ENCODE measurements around the gene AUTS2.

Gene AUTS2

DNA sequence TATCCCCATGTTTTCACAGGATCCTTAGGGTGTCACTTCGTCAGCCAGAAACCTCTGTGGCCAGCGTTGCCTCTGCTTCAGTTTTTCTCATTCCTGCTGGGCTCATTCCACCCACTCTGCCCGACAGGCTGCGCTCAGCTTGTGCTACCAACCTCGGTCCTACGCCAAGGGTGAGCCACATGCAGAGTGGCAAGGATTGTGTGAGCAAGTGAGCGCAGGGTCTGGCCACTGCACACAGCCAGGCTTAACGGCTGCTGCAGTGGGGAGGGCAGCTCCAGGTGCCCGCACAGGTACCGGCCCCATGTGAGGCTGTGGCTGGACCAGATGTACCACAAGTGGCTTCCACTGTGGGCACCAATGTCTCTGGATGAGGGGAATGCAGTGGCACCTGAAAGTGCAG is 329.2 kb downstream of the AUTS2 start:
- in situ Hi-C loops (cut with MboI; ENCODE audit: low pct_unique_long_range_greater_than_20kb, low sequenced_read_pairs): no loop called here
- no peak for DNase-seq

DNA sequence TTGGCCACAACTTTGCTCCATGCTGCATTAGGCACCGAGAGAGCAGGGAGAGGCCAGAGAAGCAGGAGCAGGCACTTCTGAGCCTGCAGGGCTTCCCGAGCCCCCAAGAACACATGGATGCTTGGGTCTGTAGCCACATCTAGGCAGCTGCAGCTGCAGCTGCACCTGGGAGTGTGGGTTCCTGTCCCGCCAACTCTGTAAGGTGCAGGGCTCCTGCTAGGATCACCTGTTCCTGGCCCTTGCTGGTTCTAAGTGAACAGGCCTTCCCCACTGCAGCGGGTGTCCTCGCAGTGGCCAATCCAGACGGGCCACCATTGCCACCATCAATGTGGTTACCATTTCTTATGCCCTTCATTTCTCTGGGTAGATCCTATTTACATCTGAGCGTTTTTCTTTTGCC is 330.3 kb downstream of the AUTS2 start:
- in situ Hi-C loops (cut with MboI; ENCODE audit: low pct_unique_long_range_greater_than_20kb, low sequenced_read_pairs): no loop called here
- DNase-seq: no peak

DNA sequence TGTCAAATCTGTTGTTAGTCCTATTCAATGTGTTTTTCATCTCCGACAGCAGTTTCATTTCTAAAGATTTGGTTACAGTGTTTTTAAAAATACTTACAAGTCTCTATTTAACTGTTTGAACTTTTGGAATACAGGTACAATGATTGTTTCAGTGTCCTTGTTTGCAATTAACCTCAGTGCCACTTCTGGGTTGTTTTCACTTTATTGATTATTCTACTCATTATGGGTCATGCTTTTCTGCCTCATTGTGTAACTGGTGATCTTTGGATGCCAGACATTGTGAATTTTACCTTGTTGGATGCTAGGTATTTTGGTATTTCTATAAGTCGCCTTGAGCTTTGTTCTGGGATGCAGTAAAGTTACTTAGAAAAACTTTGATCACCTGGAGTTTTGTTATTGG is 331.3 kb downstream of the AUTS2 start:
- in situ Hi-C loops (cut with MboI; ENCODE audit: low pct_unique_long_range_greater_than_20kb, low sequenced_read_pairs): no loop called here
- no peak for DNase-seq

DNA sequence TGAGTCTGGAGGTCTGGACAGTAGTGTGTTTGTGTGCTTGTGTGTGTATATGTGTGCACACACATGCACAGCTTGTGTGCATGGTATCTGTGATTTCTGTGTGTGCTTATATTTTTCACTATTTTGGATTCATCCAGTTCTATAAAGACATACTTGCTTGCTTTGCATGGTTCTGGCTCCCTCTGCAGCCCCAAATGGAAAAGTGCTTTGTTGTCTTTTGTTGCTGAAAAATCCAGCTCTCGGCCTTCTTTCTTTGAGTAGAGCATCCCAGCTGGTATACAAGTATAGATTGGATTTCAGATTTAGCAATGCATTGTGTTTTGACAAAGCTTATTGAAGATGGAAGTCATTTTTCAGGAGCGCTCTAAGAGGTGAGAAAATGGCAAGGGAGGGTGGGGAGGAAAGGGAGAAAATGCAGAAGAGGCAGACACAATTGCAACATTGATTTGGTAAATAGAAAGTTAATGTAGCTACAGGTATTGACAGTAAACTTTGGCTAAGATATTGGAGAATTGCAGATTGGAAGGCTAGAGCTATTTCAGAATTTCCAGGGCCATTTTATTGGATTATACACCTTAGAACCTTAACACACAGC is 333.9 kb downstream of the AUTS2 start:
- peak; percentile 7 for DNase-seq
- in situ Hi-C loops (cut with MboI; ENCODE audit: low pct_unique_long_range_greater_than_20kb, low sequenced_read_pairs): no loop called here

DNA sequence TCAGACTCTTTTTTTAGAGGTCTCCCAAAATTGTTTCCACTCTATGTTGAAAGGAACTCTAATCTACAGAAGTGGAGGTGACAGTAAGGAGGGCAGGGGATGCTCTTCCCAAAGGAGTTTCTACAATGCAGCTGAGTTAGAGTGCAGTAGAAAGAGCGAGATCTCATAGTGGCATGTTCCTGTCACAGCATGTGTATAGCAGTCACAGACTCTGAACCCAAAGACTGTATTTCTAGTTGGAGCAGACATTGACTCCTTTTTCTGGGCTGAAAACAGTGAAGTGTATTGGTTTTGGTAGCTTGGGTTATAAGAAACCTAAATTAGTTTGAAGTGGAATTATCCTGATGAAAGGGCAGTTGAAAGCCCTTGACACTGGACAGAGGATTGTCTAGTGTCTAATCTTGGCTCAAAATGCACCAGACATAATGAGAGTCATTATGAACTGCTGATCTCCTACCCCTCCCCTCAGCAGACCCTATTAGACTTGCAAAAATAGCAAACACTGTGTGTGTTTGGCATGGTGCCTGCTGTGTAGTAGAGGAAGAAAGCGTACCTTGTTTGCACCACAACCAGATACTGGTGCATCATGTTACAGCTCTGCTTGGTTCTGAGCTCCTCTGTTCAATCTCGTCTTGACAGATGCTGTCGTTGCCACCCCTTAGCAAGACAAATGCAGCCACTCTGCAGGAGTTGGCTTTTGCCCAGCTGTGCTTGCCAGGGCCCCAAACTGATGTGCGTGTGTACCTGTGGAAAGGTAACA is 336.0 kb downstream of the AUTS2 start:
- DNase-seq: no peak
- in situ Hi-C loops (cut with MboI; ENCODE audit: low pct_unique_long_range_greater_than_20kb, low sequenced_read_pairs): no loop called here

DNA sequence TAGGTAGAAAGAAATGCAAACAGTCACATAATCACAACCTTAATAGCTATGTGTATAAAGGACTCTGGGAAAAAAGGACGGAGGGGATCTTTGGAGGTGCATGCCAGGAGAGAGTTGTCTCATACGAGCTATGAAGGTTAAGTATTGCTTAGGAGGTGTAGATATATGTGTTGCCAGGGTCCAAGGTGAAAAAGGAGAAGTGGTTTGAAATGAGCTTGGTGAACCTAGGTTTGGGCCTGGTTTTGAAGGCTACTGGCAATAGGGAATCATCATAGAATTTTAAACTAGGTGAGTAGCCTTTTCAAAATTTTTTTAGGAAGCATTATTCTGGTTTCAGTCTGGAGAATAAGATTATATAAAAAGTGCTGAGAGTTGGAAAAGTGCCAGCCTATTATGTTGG is 336.8 kb downstream of the AUTS2 start:
- in situ Hi-C loops (cut with MboI; ENCODE audit: low pct_unique_long_range_greater_than_20kb, low sequenced_read_pairs): no loop called here
- no peak for DNase-seq

DNA sequence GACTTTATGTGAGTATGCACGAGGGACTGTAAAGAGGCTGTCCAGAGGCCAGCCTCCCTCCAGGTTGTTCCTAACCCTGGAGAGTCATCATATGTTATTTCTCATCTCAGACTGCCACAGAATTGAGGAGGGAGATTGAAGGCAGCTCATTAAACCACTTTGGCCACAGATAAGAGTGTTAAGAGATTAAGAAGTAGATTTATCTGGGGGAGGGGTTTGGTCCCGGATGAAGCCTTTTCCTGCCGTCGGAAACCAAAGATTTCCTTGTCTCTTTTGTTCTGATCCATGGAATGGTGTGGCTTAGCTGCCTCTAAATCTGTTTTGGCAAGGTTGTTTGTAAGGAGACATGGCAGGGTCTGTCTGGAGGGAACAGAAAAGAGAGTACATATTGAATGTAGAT is 338.8 kb downstream of the AUTS2 start:
- no peak for DNase-seq
- in situ Hi-C loops (cut with MboI; ENCODE audit: low pct_unique_long_range_greater_than_20kb, low sequenced_read_pairs): no loop called here

DNA sequence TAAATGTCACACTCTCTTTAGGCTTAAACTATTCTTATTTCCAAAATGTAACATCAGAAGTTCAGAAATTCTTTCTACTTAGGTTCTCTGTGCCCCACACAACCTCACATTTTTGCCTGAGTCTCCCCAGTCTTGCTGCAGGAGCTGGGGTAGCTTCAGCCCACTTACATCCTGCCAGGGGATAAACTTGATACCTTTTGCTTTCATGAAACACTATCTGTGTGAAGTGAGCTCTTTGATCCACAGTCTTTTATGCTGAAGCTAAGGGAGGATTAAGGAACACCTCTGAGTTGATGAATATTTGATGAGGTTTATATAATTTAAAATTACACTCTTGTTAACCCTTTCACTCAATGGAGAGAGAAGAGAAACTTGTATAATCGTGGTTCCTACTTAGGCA is 341.0 kb downstream of the AUTS2 start:
- DNase-seq: no peak
- in situ Hi-C loops (cut with MboI; ENCODE audit: low pct_unique_long_range_greater_than_20kb, low sequenced_read_pairs): no loop called here

DNA sequence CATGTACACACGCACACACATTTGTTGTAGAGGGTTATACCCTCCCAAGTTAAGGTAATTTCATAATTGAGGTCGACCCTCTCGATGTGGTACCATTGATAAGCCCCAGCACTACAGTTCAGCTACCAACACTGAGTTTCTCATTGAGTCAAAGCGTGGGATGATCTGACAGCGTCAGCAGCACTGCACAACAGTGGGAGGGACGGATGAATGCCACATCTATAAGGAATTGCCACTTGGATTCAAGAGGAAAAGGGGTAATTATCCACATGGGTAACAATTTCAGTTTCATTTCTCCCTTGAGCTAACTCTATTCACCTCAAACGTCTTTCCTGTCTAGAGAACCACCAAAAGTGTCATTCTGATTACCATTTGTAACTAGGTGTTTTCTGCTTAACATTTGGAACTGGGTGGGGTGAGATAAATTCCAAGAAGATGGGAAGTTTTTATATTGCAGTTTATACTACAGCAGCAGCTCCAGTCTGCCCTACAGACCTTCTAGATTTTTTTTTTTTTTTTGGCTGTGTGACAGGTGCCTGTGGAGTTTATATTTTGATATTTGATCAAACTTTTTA is 342.9 kb downstream of the AUTS2 start:
- in situ Hi-C loops (cut with MboI; ENCODE audit: low pct_unique_long_range_greater_than_20kb, low sequenced_read_pairs): no loop called here
- DNase-seq: no peak

DNA sequence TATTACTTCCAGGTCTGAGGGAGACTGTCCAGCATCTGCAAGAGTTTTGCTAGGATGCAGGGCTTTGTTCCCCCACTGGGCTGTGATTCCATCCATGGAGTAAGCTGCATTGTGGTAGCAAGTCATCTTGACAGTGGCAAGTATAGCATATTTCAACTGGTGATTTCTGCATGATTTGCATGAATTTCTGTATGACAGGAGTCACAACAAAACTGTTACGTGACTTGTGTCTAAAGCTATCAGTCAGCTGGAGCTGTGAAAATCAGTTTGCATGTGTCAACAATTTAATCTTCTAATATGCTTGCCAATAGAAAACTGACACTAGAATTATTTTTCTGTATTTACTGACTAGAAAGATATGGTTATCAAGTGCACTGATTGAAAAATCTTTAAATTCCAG is 344.3 kb downstream of the AUTS2 start:
- DNase-seq: no peak
- in situ Hi-C loops (cut with MboI; ENCODE audit: low pct_unique_long_range_greater_than_20kb, low sequenced_read_pairs): no loop called here

DNA sequence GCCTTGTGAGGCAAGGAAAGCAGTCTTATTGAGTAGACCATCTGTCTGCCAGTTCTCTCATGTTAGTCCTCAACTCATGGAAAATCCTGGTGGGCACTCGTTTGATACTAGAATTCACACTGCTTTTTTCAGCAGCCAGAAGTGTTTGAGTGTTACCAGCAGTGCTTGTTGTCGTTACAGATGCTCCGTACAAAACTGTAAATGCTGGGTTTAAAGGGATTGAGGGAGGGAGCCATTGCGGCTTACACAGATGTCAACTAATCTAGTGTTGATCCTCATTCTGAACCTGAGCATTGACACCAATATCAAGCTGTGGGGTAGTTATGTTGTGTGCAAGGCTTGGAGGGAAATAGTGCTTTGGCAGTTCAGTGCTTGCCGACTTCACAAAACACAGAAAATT is 348.6 kb downstream of the AUTS2 start:
- DNase-seq: no peak
- in situ Hi-C loops (cut with MboI; ENCODE audit: low pct_unique_long_range_greater_than_20kb, low sequenced_read_pairs): no loop called here

DNA sequence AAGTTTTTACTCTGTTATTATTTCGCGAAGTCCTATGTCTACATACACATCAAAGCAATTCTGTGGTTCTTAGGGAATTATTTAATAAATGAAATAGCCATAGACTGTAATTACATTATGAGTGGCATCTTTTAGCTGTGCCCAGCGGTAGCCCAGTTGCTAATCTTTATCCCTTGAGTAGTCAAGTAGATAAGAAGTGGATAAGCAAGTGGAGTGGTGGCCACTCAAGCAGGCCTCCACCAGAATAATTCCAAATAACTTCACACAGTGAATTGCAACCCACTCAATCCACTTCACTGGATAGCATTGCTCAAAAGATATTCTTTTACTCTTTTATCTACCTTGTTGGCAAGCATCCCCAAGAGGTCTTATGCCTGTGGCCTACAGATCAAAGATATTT is 349.7 kb downstream of the AUTS2 start:
- in situ Hi-C loops (cut with MboI; ENCODE audit: low pct_unique_long_range_greater_than_20kb, low sequenced_read_pairs): no loop called here
- DNase-seq: no peak

DNA sequence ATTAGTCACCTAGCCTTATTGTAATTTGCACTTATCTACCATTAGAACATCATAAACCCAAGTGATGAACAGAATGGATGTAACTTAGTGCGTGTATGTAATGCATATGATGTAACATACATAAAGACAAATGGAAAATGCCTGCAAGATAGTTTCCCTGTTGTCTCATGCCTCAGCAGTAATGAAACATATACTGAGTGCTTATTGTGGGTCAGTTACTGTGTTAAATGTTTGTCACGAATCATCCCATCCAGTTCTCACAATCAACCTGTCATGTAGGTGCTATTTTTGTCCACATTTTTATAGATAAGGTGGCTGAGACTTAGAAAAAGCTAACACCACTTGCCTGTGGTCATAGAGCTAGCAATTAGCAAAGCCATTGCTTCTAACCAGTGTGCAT is 350.8 kb downstream of the AUTS2 start:
- DNase-seq: no peak
- in situ Hi-C loops (cut with MboI; ENCODE audit: low pct_unique_long_range_greater_than_20kb, low sequenced_read_pairs): no loop called here

DNA sequence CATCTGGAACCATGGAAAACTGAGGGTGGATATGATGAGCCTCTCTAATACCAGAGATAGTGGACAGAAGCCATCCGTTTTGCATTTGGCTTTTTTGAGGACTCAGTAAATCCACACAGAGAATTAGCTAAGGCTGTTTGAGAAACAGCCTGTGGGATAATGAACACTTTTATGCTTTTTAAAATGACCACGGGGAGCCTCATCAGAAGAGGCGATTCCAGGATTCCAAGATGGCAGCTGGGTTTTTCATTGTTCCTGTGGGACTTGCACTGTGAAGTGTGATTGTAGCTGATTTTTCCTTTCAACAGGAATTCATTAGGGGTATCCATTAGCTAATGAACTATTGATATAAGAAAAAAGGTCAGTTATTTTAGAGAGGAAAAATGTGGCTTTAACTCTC is 353.2 kb downstream of the AUTS2 start:
- no peak for DNase-seq
- in situ Hi-C loops (cut with MboI; ENCODE audit: low pct_unique_long_range_greater_than_20kb, low sequenced_read_pairs): no loop called here

DNA sequence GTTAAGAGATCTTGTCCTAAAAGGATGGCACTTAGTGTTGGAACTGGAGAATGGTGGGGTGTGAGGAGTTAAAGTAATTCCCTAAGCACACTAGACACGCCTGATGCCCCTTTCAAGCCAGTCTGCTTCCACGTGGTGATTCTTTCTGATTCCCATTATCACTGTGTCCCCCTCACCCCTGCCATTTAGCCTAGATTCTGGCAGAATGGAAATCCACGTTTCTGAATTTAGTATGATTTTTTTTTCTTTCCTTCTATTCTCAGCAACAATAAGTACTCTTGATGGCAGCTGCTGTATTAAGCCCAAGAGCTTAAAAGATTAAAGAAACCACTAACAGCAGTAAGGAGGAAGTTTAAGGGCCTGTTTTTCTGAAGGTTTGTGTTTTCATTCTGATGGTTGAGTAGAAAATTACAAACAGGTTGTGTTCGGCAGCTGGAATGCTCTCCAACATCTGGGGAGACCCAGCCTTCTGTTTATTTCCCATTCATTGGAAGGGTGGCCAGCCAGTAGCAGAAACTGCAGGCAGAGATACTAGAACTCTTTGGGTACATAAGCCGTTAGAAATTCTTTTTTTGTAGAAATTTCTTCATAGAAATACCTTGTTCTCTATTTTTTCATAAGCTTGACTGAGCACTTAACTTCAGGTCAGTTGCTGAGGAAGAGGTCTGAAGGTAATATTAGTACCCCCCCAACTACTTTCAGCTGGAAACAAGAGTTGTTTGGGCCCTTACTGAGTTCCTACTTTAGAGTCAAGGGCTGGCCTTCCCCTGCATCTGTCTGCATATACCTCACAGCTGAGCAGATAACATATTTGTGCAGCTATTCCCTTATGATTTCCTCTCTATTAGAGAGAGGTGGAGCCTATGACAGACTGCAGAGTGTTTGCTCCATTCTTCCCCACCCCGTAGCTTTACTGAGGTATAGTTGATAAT is 355.1 kb downstream of the AUTS2 start:
- in situ Hi-C loops (cut with MboI; ENCODE audit: low pct_unique_long_range_greater_than_20kb, low sequenced_read_pairs): no loop called here
- DNase-seq: no peak

DNA sequence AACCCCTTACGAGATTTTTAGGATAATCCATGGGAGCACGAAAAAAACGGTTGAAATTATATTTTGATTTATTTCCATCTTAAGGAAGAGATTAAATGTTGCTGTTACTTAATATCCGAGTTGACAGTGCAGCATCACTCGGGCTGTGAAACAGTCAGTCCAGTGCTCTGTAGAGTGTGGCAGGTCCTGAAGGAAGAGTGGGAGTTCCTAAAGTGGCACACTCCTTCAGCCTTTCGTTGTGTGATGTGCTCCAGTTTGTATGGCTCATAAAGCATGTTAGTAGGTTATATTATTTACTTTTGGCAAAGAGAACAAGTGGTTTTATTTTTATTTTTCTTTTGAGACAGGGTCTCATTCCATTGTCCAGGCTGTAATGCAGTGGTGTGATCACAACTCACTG is 358.3 kb downstream of the AUTS2 start:
- DNase-seq: no peak
- in situ Hi-C loops (cut with MboI; ENCODE audit: low pct_unique_long_range_greater_than_20kb, low sequenced_read_pairs): no loop called here

DNA sequence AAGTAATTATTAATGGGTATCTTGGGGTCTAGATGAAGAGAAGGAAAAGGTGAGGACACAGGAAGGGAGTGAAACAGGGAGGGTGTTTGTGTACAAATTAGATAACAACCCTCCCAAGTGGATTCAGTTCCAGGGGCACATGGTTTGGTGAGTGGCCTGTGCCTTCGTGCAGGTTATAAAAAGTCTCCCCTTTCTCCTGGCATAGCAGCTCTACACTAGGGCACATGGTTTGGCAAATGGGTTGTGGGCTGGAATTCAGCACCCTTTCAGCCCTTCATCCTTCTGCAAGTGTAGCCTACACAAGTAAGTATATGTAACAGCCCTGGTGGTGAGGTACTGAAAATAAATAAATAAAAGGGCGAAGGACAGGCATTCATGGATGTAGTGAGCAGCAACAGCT is 359.4 kb downstream of the AUTS2 start:
- in situ Hi-C loops (cut with MboI; ENCODE audit: low pct_unique_long_range_greater_than_20kb, low sequenced_read_pairs): no loop called here
- DNase-seq: no peak

DNA sequence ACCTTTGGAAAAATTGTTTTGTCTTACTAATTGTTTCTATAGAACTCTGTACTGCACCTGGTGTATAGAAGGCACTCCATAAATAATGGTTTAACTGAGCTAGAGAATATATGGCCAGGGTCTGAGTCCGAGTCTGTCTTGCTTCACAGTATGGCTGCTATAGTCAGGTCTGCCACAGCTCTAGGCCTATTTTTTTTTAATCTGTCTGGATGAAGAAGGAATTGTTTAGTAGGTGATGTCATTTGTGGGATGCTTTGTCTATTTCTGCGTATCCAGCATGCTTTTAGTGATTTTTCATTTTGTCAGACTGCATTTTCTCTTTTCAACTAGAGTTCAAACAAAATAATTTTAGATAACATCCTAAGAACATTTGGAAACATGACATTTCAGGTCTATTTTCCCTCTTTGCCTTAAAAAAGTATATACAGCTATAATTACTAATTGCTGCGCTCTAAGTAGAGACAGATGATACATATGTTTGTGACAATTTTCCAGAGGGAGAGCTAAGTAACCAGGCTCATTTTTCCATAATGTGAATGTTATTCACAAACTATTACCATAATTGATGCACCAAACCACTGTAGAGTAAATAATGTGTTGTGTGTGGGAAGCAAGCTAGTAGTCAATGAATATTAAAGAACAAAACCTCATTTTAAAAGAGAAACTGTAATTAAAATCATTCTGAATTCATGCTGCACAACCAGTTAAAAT is 361.7 kb downstream of the AUTS2 start:
- in situ Hi-C loops (cut with MboI; ENCODE audit: low pct_unique_long_range_greater_than_20kb, low sequenced_read_pairs): no loop called here

DNA sequence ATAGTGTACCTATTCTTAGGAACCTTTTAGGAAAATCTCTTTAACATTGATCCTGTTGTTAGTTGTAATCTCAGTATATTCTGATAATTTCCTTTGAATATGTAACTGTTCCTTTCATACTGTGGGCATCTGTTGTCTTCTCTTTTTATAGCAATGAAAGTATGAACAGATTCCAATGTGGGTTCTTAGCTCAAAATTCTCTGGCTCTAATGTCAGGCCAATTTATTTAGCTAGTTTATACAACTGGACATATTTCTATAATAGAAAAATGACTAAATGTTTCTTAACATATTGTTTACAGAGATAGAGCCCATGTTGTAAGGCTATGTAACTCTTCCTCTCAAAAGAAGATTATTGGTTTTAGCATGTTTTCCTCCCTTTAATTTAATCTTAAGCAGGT is 363.2 kb downstream of the AUTS2 start:
- in situ Hi-C loops (cut with MboI; ENCODE audit: low pct_unique_long_range_greater_than_20kb, low sequenced_read_pairs): no loop called here
- DNase-seq: no peak

More for the DNA sequence above, 361.7 kb downstream of the AUTS2 start:
- no peak for DNase-seq

Data from KBM-7 (cell line).